HL-60/S4 treated with phorbol 12-myristate 13-acetate at 8.2 ng/mL for 4 days and 3 days (cell line): ENCODE results near the gene PSMB11.
"Not testable (repeated sequence)": the region's sequence is repeated elsewhere in the genome, so short reads cannot be mapped to it uniquely, and the experiment has no call there.

ENCODE experiments used
- in situ Hi-C: fragments of 300-500 bp; cut with MboI; formaldehyde crosslinking; loops from 2 replicates; pipeline ENCODE4 v1.15.0; 2022; ENCODE audit warnings: low sequenced_read_pairs

The PSMB11 gene

GRCh38 chr14:23013054-23013748, 28.8 kb upstream of the PSMB11 start:
- in situ Hi-C loops = no loop called here

GRCh38 chr14:23013749-23014054, 28.3 kb upstream of the PSMB11 start:
- in situ Hi-C loops = not testable (repeated sequence)

- in situ Hi-C loops = no loop called here
Measured at GRCh38 chr14:23015618-23016017, 26.4 kb upstream of the PSMB11 start.

- in situ Hi-C loops = no loop called here
Measured at GRCh38 chr14:23017091-23017490, 24.9 kb upstream of the PSMB11 start.

- in situ Hi-C loops = no loop called here
Measured at GRCh38 chr14:23018107-23018506, 23.9 kb upstream of the PSMB11 start.

GRCh38 chr14:23020143-23021128, 21.6 kb upstream of the PSMB11 start:
- in situ Hi-C loops = no loop called here

GRCh38 chr14:23021434-23021833, 20.6 kb upstream of the PSMB11 start:
- in situ Hi-C loops = no loop called here

GRCh38 chr14:23021889-23022442, 20.0 kb upstream of the PSMB11 start:
- in situ Hi-C loops = no loop called here

GRCh38 chr14:23023022-23023794, 18.8 kb upstream of the PSMB11 start:
- in situ Hi-C loops = no loop called here

GRCh38 chr14:23023795-23024152, 18.2 kb upstream of the PSMB11 start:
- in situ Hi-C loops = no loop called here

GRCh38 chr14:23024612-23025075, 17.4 kb upstream of the PSMB11 start:
- in situ Hi-C loops = no loop called here

- in situ Hi-C loops = no loop called here
Measured at GRCh38 chr14:23025151-23025814, 16.7 kb upstream of the PSMB11 start.

- in situ Hi-C loops = no loop called here
Measured at GRCh38 chr14:23028799-23029198, 13.2 kb upstream of the PSMB11 start.

GRCh38 chr14:23030936-23031335, 11.1 kb upstream of the PSMB11 start:
- in situ Hi-C loops = no loop called here

- in situ Hi-C loops = no loop called here
Measured at GRCh38 chr14:23033251-23033727, 8.7 kb upstream of the PSMB11 start.

- in situ Hi-C loops = no loop called here
Measured at GRCh38 chr14:23033801-23034497, 8.1 kb upstream of the PSMB11 start.

- in situ Hi-C loops = no loop called here
Measured at GRCh38 chr14:23034498-23035302, 7.3 kb upstream of the PSMB11 start, which contains the start of gene PSMB5. Gene PSMB5 (minus strand): TSS chr14:23034900. CDS start chr14:23034881, 19 bp downstream.

- in situ Hi-C loops = no loop called here
Measured at GRCh38 chr14:23035303-23036144, 6.5 kb upstream of the PSMB11 start.
